ENCODE measurements around the gene LIN7A. TPM values are rescaled to one million over a fixed set of nuclear protein-coding genes. Genes with fewer than 3 reads are reported as not detected.

The LIN7A gene
- total and polyA plus RNA-seq, 2 of the 4 experiments (the other 2 are of a cell fraction) = 10.8 to 24.7 TPM

DNA sequence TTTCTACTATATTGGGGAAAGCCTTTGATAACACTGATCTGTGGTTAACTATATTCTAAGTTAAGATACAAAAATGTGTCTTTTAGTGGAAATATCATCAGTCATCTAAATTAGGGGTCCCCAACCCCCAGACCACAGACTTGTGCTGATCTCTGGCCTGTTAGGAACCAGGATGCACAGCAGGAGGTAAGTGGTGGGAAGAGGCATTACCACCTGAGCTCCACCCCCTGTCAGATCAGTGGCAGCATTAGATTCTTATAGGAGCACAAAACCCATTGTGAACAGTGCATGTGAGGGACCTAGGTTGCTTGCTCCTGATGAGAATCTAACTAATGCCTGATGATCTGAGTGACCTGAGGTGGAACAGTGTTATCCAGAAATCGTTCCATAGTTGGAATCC, 28.3 kb upstream of the LIN7A start:
- no peaks in the 10 kb centered on the region for H3K36me3 ChIP-seq (ENCODE audit: control insufficient read depth, insufficient read depth, low read length)
- no peak overlapping the region for H4K8ac ChIP-seq (ENCODE audit: low read depth in 2 of 2, low read length in 2 of 2)
- no peak overlapping the region for H2AK5ac ChIP-seq (ENCODE audit: low read depth, low read length)
- H3K9me1 ChIP-seq (ENCODE audit: insufficient read depth, low read length) = no peaks in the 10 kb centered on the region
- intact Hi-C loops (cut with micrococcal nuclease) (no loop called here), dilution Hi-C loops (cut with HindIII; ENCODE audit: low sequenced_read_pairs, unreplicated experiment) (no loop called here), in situ Hi-C loops (cut with MboI; ENCODE audit: low sequenced_read_pairs) (no loop called here)
- H2BK20ac ChIP-seq (ENCODE audit: low read depth, low read length) = no peak overlapping the region
- no peak overlapping the region for H3K4me2 ChIP-seq (ENCODE audit: low read depth, low read length)
- H3K18ac ChIP-seq (ENCODE audit: low read depth, low read length) = no peak overlapping the region
- H4K91ac ChIP-seq (ENCODE audit: insufficient read depth, low read depth, low read length) = no peak overlapping the region
- H2AFZ ChIP-seq (replicated peaks; ENCODE audit: low read length, poor library complexity) = no peak overlapping the region
- DNase-seq (no peak), ATAC-seq (ENCODE audit: low read depth) (no peak)
- TF ChIP-seq, protein P1, sequence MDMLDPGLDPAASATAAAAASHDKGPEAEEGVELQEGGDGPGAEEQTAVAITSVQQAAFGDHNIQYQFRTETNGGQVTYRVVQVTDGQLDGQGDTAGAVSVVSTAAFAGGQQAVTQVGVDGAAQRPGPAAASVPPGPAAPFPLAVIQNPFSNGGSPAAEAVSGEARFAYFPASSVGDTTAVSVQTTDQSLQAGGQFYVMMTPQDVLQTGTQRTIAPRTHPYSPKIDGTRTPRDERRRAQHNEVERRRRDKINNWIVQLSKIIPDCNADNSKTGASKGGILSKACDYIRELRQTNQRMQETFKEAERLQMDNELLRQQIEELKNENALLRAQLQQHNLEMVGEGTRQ (IDR thresholded peaks at IDR 0.05; ENCODE audit: low read depth, low read length) = no peak
- TF ChIP-seq POLR2A (IDR thresholded peaks at IDR 0.05; ENCODE audit: low read depth, low read length) (no peak), CHD1 (IDR thresholded peaks at IDR 0.05; ENCODE audit: low read depth, low read length) (no peak), RAD21 (IDR thresholded peaks at IDR 0.05; ENCODE audit: low read length) (no peak), RFX5 (IDR thresholded peaks at IDR 0.05; ENCODE audit: low read depth, low read length) (no peak), RCOR1 (IDR thresholded peaks at IDR 0.05; ENCODE audit: insufficient replicate concordance, low read length) (no peak), SMC3 (IDR thresholded peaks at IDR 0.05; ENCODE audit: low read depth, low read length) (no peak), BHLHE40 (IDR thresholded peaks at IDR 0.05; ENCODE audit: low read depth, low read length) (no peak), CEBPB (IDR thresholded peaks at IDR 0.05; ENCODE audit: low read depth, low read length) (no peak)
- TF ChIP-seq, protein P2, sequence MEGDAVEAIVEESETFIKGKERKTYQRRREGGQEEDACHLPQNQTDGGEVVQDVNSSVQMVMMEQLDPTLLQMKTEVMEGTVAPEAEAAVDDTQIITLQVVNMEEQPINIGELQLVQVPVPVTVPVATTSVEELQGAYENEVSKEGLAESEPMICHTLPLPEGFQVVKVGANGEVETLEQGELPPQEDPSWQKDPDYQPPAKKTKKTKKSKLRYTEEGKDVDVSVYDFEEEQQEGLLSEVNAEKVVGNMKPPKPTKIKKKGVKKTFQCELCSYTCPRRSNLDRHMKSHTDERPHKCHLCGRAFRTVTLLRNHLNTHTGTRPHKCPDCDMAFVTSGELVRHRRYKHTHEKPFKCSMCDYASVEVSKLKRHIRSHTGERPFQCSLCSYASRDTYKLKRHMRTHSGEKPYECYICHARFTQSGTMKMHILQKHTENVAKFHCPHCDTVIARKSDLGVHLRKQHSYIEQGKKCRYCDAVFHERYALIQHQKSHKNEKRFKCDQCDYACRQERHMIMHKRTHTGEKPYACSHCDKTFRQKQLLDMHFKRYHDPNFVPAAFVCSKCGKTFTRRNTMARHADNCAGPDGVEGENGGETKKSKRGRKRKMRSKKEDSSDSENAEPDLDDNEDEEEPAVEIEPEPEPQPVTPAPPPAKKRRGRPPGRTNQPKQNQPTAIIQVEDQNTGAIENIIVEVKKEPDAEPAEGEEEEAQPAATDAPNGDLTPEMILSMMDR (conservative IDR thresholded peaks at IDR 0.05; ENCODE audit: low read depth, low read length) = no peak
- no peak overlapping the region for H2BK5ac ChIP-seq (ENCODE audit: low read depth, low read length, poor library complexity, severe bottlenecking)
- CTCF ChIA-PET = no interaction called here
- no peak overlapping the region for H3K4me3 ChIP-seq (ENCODE audit: insufficient read depth, low read depth, low read length)
- no peak overlapping the region for H2BK120ac ChIP-seq (ENCODE audit: low read depth, low read length)
- POLR2A ChIA-PET (ENCODE audit: unreplicated experiment) = no interaction called here
- H4K20me1 ChIP-seq (ENCODE audit: insufficient read depth, low read length) = no peaks in the 10 kb centered on the region
- H3K27me3 ChIP-seq (ENCODE audit: control insufficient read depth, insufficient read depth, low read length) = no peaks in the 10 kb centered on the region; the same call in 1 of the 2 replicates
- H3K27ac ChIP-seq (ENCODE audit: insufficient read depth, low read length) = no peak overlapping the region
- no peaks in the 10 kb centered on the region for H3K79me1 ChIP-seq (ENCODE audit: low read depth in 1 of 2, low read length in 2 of 2)
- no peak overlapping the region for H3K9ac ChIP-seq (ENCODE audit: low read depth, low read length)
- no peak overlapping the region for H2BK15ac ChIP-seq (ENCODE audit: low read depth, low read length)
- H3K9me3 ChIP-seq (ENCODE audit: control insufficient read depth, insufficient read depth, low read length) = no peaks in the 10 kb centered on the region
- no peak overlapping the region for H3K4ac ChIP-seq (ENCODE audit: low read depth, low read length)
- no peak overlapping the region for H3K23ac ChIP-seq (ENCODE audit: low read depth, low read length)
- H4K5ac ChIP-seq (ENCODE audit: low read depth, low read length) = no peak overlapping the region
- no peak overlapping the region for H3K14ac ChIP-seq (replicated peaks; ENCODE audit: low read depth, low read length)
- WGBS, 2 experiments (ENCODE audit: extremely low coverage in 2 of 2, insufficient read length in 1 of 2) = no CpG with 5 or more reads among the region's 1 CpG
- no peak overlapping the region for H2AK9ac ChIP-seq (replicated peaks; ENCODE audit: low read depth, low read length, poor library complexity)
- no peaks in the 10 kb centered on the region for H3K4me1 ChIP-seq (ENCODE audit: control insufficient read depth, insufficient read depth, low read length)
- no TSS peak for BruUV-seq (replicated peaks)
- no peak overlapping the region for H3K56ac ChIP-seq (ENCODE audit: extremely low read depth, insufficient read depth, low read length)

All from IMR-90 (cell line).